ENCODE results near the gene PERM1.
"Not testable (repeated sequence)": the region's sequence is repeated elsewhere in the genome, so short reads cannot be mapped to it uniquely, and the experiment has no call there.

PERM1 gene

GRCh38 chr1:981955-982558 lies at the start of gene PERM1:
TSS of gene PERM1 (minus strand) at chr1:982093. CDS start at chr1:981029, 1,064 bp downstream.
- DNase-seq: no peak

GRCh38 chr1:1030867-1031658 lies 49.2 kb upstream of the PERM1 start:
- not testable (repeated sequence) for DNase-seq

- DNase-seq: no peak
Observed at GRCh38 chr1:1027791-1028190, 45.9 kb upstream of the PERM1 start.

GRCh38 chr1:1026599-1027413 lies 44.9 kb upstream of the PERM1 start:
- DNase-seq: no peak

- DNase-seq: no peak
Observed at GRCh38 chr1:1025730-1026129, 43.8 kb upstream of the PERM1 start.

GRCh38 chr1:1024771-1025699 lies 43.1 kb upstream of the PERM1 start:
- no peak for DNase-seq

GRCh38 chr1:1024149-1024770 lies 42.4 kb upstream of the PERM1 start:
- no peak for DNase-seq

- no peak for DNase-seq
Observed at GRCh38 chr1:1023700-1024099, 41.8 kb upstream of the PERM1 start.

- no peak for DNase-seq
Observed at GRCh38 chr1:1022302-1023009, 40.6 kb upstream of the PERM1 start.

GRCh38 chr1:1021920-1022259 lies 40.0 kb upstream of the PERM1 start:
- peak in 1 of 2 donors; percentile 23 for DNase-seq

- peak; percentile 86 to 87 for DNase-seq
Observed at GRCh38 chr1:1021010-1021919, 39.4 kb upstream of the PERM1 start.

- peak in 1 of 2 donors; percentile 20 for DNase-seq
Observed at GRCh38 chr1:1020415-1021009, 38.6 kb upstream of the PERM1 start.

- no peak for DNase-seq
Observed at GRCh38 chr1:1020000-1020404, 38.1 kb upstream of the PERM1 start, which contains the start of gene AGRN. TSS of gene AGRN (plus strand) at chr1:1020120. CDS start at chr1:1020173, 53 bp downstream.

- peak; percentile 68 to 86 for DNase-seq
Observed at GRCh38 chr1:1019122-1019999, 37.5 kb upstream of the PERM1 start.

GRCh38 chr1:1018321-1018685 lies 36.4 kb upstream of the PERM1 start:
- DNase-seq: not testable (repeated sequence)

GRCh38 chr1:1017397-1018320 lies 35.8 kb upstream of the PERM1 start:
- DNase-seq: not testable (repeated sequence)

All from inflammatory macrophage treated with lipopolysaccharide for 1 hour (primary cell).